Stimulated activated CD4-positive, alpha-beta T cell treated with anti-CD3 and anti-CD28 coated beads, Interleukin-4, amount 100 ng/mL, for 4 hours (primary cell): Measurements from ENCODE around the gene GJA10.
"Not testable (repeated sequence)": the region's sequence is repeated elsewhere in the genome, so short reads cannot be mapped to it uniquely, and the experiment has no call there.

ENCODE experiments used
- DNase-seq, 2 experiments: peaks; one replicate each; pipeline ENCODE4 v3.0.0-alpha.2; 2020

The GJA10 gene

GRCh38 chr6:89894169-89894568 lies at the start of gene GJA10:
Gene GJA10, plus strand, starts transcription at chr6:89894469. Its CDS starts 0 bp downstream, at chr6:89894469.
- DNase-seq = no peak

GRCh38 chr6:89847513-89847912 lies 46.8 kb upstream of the GJA10 start:
- not testable (repeated sequence) for DNase-seq

- no peak for DNase-seq
Observed at GRCh38 chr6:89853068-89853467, 41.2 kb upstream of the GJA10 start.

GRCh38 chr6:89858041-89858440 lies 36.2 kb upstream of the GJA10 start:
- no peak for DNase-seq

- no peak for DNase-seq
Observed at GRCh38 chr6:89859744-89860143, 34.5 kb upstream of the GJA10 start.

GRCh38 chr6:89862273-89862672 lies 32.0 kb upstream of the GJA10 start:
- DNase-seq = no peak

- DNase-seq = no peak
Observed at GRCh38 chr6:89862698-89863097, 31.6 kb upstream of the GJA10 start.

GRCh38 chr6:89866024-89866678 lies 28.1 kb upstream of the GJA10 start:
- no peak for DNase-seq

GRCh38 chr6:89873721-89874120 lies 20.5 kb upstream of the GJA10 start:
- DNase-seq = no peak

- DNase-seq = no peak
Observed at GRCh38 chr6:89874438-89874837, 19.8 kb upstream of the GJA10 start.

- no peak for DNase-seq
Observed at GRCh38 chr6:89886378-89887120, 7.7 kb upstream of the GJA10 start.

- peak in 1 of 2 experiments; percentile 1 for DNase-seq
Observed at GRCh38 chr6:89887452-89888137, 6.7 kb upstream of the GJA10 start.

GRCh38 chr6:89888138-89888514 lies 6.1 kb upstream of the GJA10 start:
- DNase-seq = no peak

- DNase-seq = no peak
Observed at GRCh38 chr6:89888871-89889270, 5.4 kb upstream of the GJA10 start.

GRCh38 chr6:89890845-89891528 lies 3.3 kb upstream of the GJA10 start:
- not testable (repeated sequence) for DNase-seq

GRCh38 chr6:89892577-89892976 lies 1.7 kb upstream of the GJA10 start:
- DNase-seq = not testable (repeated sequence)

GRCh38 chr6:89895276-89895874 lies 1.1 kb downstream of the GJA10 start:
- no peak for DNase-seq

GRCh38 chr6:89910001-89910901 lies 16.0 kb downstream of the GJA10 start:
- not testable (repeated sequence) for DNase-seq

- no peak for DNase-seq
Observed at GRCh38 chr6:89910902-89911240, 16.6 kb downstream of the GJA10 start.

- DNase-seq = no peak
Observed at GRCh38 chr6:89916136-89916920, 22.1 kb downstream of the GJA10 start.

GRCh38 chr6:89917216-89917615 lies 22.9 kb downstream of the GJA10 start:
- DNase-seq = no peak
